ENCODE data around the gene SLC7A6OS. TPM values are rescaled to one million over a fixed set of nuclear protein-coding genes. Genes with fewer than 3 reads are reported as not detected.

The SLC7A6OS gene
- total RNA-seq, 1 donor from 2014 or later, result 18.8 TPM

- DNase-seq, result no peak
- H3K27ac ChIP-seq, result no peak overlapping the region
- TF ChIP-seq, protein P1, sequence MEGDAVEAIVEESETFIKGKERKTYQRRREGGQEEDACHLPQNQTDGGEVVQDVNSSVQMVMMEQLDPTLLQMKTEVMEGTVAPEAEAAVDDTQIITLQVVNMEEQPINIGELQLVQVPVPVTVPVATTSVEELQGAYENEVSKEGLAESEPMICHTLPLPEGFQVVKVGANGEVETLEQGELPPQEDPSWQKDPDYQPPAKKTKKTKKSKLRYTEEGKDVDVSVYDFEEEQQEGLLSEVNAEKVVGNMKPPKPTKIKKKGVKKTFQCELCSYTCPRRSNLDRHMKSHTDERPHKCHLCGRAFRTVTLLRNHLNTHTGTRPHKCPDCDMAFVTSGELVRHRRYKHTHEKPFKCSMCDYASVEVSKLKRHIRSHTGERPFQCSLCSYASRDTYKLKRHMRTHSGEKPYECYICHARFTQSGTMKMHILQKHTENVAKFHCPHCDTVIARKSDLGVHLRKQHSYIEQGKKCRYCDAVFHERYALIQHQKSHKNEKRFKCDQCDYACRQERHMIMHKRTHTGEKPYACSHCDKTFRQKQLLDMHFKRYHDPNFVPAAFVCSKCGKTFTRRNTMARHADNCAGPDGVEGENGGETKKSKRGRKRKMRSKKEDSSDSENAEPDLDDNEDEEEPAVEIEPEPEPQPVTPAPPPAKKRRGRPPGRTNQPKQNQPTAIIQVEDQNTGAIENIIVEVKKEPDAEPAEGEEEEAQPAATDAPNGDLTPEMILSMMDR (IDR thresholded peaks at IDR 0.05), result no peak
- no peaks in the 10 kb centered on the region for H3K9me3 ChIP-seq
- ATAC-seq, result no peak
- intact Hi-C loops (cut with DNase I), result no loop called here
- H3K4me1 ChIP-seq, result peaks cover 43% of the 10 kb centered on the region
- no peak overlapping the region for H3K4me3 ChIP-seq
- no peaks in the 10 kb centered on the region for H3K27me3 ChIP-seq
- peaks cover 20% of the 10 kb centered on the region for H3K36me3 ChIP-seq
These were observed 28.7 kb downstream of the SLC7A6OS start for GRCh38 chr16:68282064-68282452.

GRCh38 chr16:68281368-68282063 is 29.2 kb downstream of the SLC7A6OS start:
- no peak for ATAC-seq
- no peak for DNase-seq
- H3K9me3 ChIP-seq, result no peaks in the 10 kb centered on the region
- TF ChIP-seq, protein P1 (IDR thresholded peaks at IDR 0.05), result no peak
- intact Hi-C loops (cut with DNase I), result no loop called here
- H3K27ac ChIP-seq, result no peak overlapping the region
- H3K4me3 ChIP-seq, result no peak overlapping the region
- H3K36me3 ChIP-seq, result peaks cover 20% of the 10 kb centered on the region
- H3K27me3 ChIP-seq, result no peaks in the 10 kb centered on the region
- peaks cover 41% of the 10 kb centered on the region for H3K4me1 ChIP-seq

DNA sequence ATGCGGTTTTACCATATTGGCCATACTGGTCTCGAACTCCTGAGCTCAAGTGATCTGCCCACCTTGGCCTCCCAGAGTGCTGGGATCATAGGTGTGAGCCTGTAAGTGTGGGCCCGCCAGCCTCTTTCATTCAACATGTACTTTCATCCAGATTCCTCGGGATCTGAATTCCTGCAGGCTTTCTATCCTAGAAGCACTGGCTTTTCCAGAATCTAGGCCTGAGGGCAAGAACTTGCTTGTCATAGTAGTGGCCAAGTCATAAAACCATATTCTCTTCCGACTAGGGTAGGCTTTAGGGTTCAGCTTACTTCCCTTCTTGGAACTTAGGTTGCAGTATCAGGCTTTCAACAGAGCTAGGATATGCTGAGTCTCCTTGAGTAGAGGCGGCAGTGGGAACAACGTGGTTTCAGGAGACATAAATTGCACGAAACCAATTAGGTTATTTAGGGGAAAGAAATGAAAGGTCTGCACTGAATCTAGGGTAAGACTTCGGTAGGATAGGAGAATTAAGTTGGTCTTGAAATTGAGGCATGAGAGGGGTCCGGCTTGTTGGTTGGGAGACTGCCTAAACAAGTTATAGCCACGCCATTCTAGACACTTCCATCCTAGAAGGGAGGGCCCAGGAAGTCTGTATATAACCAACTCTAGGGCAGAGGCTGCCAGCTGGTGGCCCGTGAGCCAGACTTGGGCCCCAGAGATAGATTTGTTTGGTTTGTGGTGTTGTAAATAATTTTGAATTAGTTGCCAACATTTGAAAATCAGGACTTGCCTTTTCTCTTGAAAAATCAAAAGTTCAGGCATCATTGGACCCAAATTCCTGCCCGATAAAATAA is 30.8 kb downstream of the SLC7A6OS start:
- TF ChIP-seq, protein P1 (IDR thresholded peaks at IDR 0.05), result no peak
- Histone ChIP-seq H3K27ac (no peak overlapping the region), H3K4me3 (no peak overlapping the region), H3K27me3 (no peaks in the 10 kb centered on the region), H3K4me1 (peaks cover 36% of the 10 kb centered on the region), H3K9me3 (no peaks in the 10 kb centered on the region), H3K36me3 (peaks cover 20% of the 10 kb centered on the region)
- ATAC-seq (peak; percentile 64), DNase-seq (no peak)
- intact Hi-C loops (cut with DNase I), result no loop called here

GRCh38 chr16:68276223-68276622 is 34.5 kb downstream of the SLC7A6OS start:
- TF ChIP-seq, protein P1 (IDR thresholded peaks at IDR 0.05), result no peak

DNA sequence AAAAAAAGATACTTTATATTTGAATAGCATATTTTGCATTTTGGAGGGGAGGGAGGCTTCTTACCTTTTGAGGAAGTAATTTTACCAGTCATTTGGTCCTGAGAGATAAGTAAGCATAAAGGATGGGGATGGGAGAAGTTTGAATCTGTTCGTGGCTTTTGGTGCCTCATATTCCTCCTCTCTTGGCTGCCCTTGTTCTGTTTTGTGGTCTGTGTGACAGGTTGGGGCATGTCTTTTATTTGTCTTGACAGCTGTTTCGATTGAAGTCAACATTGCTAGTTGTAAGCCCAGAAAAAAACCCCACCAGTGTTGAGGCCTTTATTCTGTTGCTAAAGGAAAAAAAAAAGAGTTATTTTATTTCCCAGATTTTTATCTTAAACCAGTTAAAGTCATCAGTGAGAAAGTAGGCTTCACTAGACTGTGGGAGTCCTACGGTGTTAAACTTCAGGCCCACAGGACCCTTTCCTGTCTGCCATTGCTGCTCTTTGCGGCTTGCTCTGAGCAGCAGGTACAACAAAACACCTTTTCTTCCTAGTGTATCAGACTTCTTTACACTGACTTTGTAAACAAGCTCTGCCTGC is 35.0 kb downstream of the SLC7A6OS start:
- ATAC-seq (no peak), DNase-seq (no peak)
- Histone ChIP-seq H3K27ac (peak overlapping the region; percentile 65), H3K36me3 (peaks cover 22% of the 10 kb centered on the region), H3K27me3 (no peaks in the 10 kb centered on the region), H3K9me3 (no peaks in the 10 kb centered on the region), H3K4me3 (no peak overlapping the region), H3K4me1 (peaks cover 34% of the 10 kb centered on the region)
- TF ChIP-seq, protein P1 (IDR thresholded peaks at IDR 0.05), result no peak
- intact Hi-C loops (cut with DNase I), result no loop called here

More at GRCh38 chr16:68276223-68276622, 34.5 kb downstream of the SLC7A6OS start:
- no peak overlapping the region for H3K4me3 ChIP-seq
- peak overlapping the region; percentile 65 for H3K27ac ChIP-seq
- peak; percentile 63 for ATAC-seq
- H3K9me3 ChIP-seq, result no peaks in the 10 kb centered on the region
- intact Hi-C loops (cut with DNase I), result no loop called here
- H3K4me1 ChIP-seq, result peaks cover 31% of the 10 kb centered on the region
- no peaks in the 10 kb centered on the region for H3K27me3 ChIP-seq
- peaks cover 22% of the 10 kb centered on the region for H3K36me3 ChIP-seq
- no peak for DNase-seq

Data from upper lobe of right lung (tissue), 1 donor.